Activated T-helper 1 cell treated with anti-CD3 and anti-CD28 coated beads, Interleukin-12 subunit alpha, Interleukin-12 subunit beta, Interleukin-2, Interleukin-4 antibody, amounts not matched to agents 30 ng/mL and 10 ng/mL and 1 ng/mL, durations not matched to agents 14 hours and 24 hours and 36 hours (primary cell): ENCODE data around the gene SLC35E4. TPM values are rescaled to one million over a fixed set of nuclear protein-coding genes. Genes with fewer than 3 reads are reported as not detected.
A peak's percentile ranks its signal among the peaks of the same experiment; 100 is the strongest.
"Not testable (repeated sequence)": the region's sequence is repeated elsewhere in the genome, so short reads cannot be mapped to it uniquely, and the experiment has no call there.

Experiments
- DNase-seq: peaks from one replicate; pipeline ENCODE4 v3.0.0; 2021; ENCODE audit warnings: low spot score
- H3K27ac Mint-ChIP-seq: one replicate; pipeline ENCODE4 v1.8.0; 2021; ENCODE audit warnings: mild to moderate bottlenecking, mixed read lengths
- H3K27me3 Mint-ChIP-seq: one replicate; pipeline ENCODE4 v1.8.0; 2022; ENCODE audit warnings: mild to moderate bottlenecking, moderate library complexity, mixed read lengths; ENCODE audit not compliant: insufficient read depth
- H3K36me3 Mint-ChIP-seq: one replicate; pipeline ENCODE4 v1.8.0; 2021; ENCODE audit warnings: low read depth, mixed read lengths
- H3K4me1 Mint-ChIP-seq: one replicate; pipeline ENCODE4 v1.8.0; 2021; ENCODE audit warnings: low read depth, mixed read lengths
- H3K4me3 Mint-ChIP-seq: one replicate; pipeline ENCODE4 v1.8.0; 2021; ENCODE audit warnings: mild to moderate bottlenecking, moderate library complexity, mixed read lengths
- H3K9me3 Mint-ChIP-seq: one replicate; pipeline ENCODE4 v1.8.0; 2021; ENCODE audit warnings: mixed read lengths
- intact Hi-C: fragments of 100-400 bp; cut with micrococcal nuclease; formaldehyde crosslinking; loops from one replicate; pipeline ENCODE4 v1.15.1; 2024
- total RNA-seq: library from RNA; stranded (reverse); gene quantifications from 2 replicates; pipeline ENCODE4 v1.2.3, GENCODE V29; 2022

SLC35E4 gene
- total RNA-seq, 1 donor from 2014 or later, result 8.2 TPM

GRCh38 chr22:30617819-30618218 lies 17.8 kb upstream of the SLC35E4 start:
- no peaks in the 10 kb centered on the region for H3K4me1 Mint-ChIP-seq
- no peaks in the 10 kb centered on the region for H3K36me3 Mint-ChIP-seq
- no peaks in the 10 kb centered on the region for H3K27me3 Mint-ChIP-seq
- no peak for DNase-seq
- no peak overlapping the region for H3K4me3 Mint-ChIP-seq
- intact Hi-C loops, result no loop called here
- no peaks in the 10 kb centered on the region for H3K9me3 Mint-ChIP-seq
- H3K27ac Mint-ChIP-seq, result no peak overlapping the region

- intact Hi-C loops, DNase-seq, H3K9me3 Mint-ChIP-seq, H3K27me3 Mint-ChIP-seq, H3K36me3 Mint-ChIP-seq, H3K4me1 Mint-ChIP-seq, H3K27ac Mint-ChIP-seq, H3K4me3 Mint-ChIP-seq: not testable (repeated sequence)
Measured at GRCh38 chr22:30619909-30620308, 15.7 kb upstream of the SLC35E4 start.

- no peaks in the 10 kb centered on the region for H3K27me3 Mint-ChIP-seq
Measured at GRCh38 chr22:30626413-30626812, 9.2 kb upstream of the SLC35E4 start.

GRCh38 chr22:30627471-30627870 lies 8.1 kb upstream of the SLC35E4 start:
- DNase-seq, result no peak
- H3K36me3 Mint-ChIP-seq, result no peaks in the 10 kb centered on the region
- H3K27ac Mint-ChIP-seq, result no peak overlapping the region
- H3K27me3 Mint-ChIP-seq, result no peaks in the 10 kb centered on the region
- H3K4me1 Mint-ChIP-seq, result no peaks in the 10 kb centered on the region
- no peak overlapping the region for H3K4me3 Mint-ChIP-seq
- no peaks in the 10 kb centered on the region for H3K9me3 Mint-ChIP-seq
- intact Hi-C loops, result no loop called here

More at GRCh38 chr22:30626413-30626812, 9.2 kb upstream of the SLC35E4 start:
- H3K9me3 Mint-ChIP-seq, result no peaks in the 10 kb centered on the region
- no peaks in the 10 kb centered on the region for H3K36me3 Mint-ChIP-seq
- intact Hi-C loops, result no loop called here
- DNase-seq, result no peak
- H3K4me1 Mint-ChIP-seq, result no peaks in the 10 kb centered on the region
- no peak overlapping the region for H3K4me3 Mint-ChIP-seq
- no peak overlapping the region for H3K27ac Mint-ChIP-seq

GRCh38 chr22:30628491-30628890 lies 7.1 kb upstream of the SLC35E4 start:
- no peaks in the 10 kb centered on the region for H3K36me3 Mint-ChIP-seq
- no peaks in the 10 kb centered on the region for H3K4me1 Mint-ChIP-seq
- intact Hi-C loops, result no loop called here
- H3K9me3 Mint-ChIP-seq, result no peaks in the 10 kb centered on the region
- no peak overlapping the region for H3K4me3 Mint-ChIP-seq
- DNase-seq, result no peak
- H3K27me3 Mint-ChIP-seq, result no peaks in the 10 kb centered on the region
- H3K27ac Mint-ChIP-seq, result no peak overlapping the region

- H3K4me3 Mint-ChIP-seq, DNase-seq, H3K9me3 Mint-ChIP-seq, intact Hi-C loops, H3K27ac Mint-ChIP-seq, H3K27me3 Mint-ChIP-seq, H3K36me3 Mint-ChIP-seq: not testable (repeated sequence)
- H3K4me1 Mint-ChIP-seq, result peaks cover 11% of the 10 kb centered on the region
Measured at GRCh38 chr22:30631469-30631868, 4.1 kb upstream of the SLC35E4 start.

GRCh38 chr22:30634471-30635233 lies 929 bp upstream of the SLC35E4 start:
- Mint-ChIP-seq H3K4me1 (peaks cover 29% of the 10 kb centered on the region), H3K9me3 (no peaks in the 10 kb centered on the region), H3K27me3 (no peaks in the 10 kb centered on the region), H3K36me3 (peaks cover 14% of the 10 kb centered on the region), H3K27ac (peak overlapping the region; percentile 92), H3K4me3 (peak overlapping the region; percentile 85)
- intact Hi-C loops, result loop anchor here (1.0 to 2.0 kb wide), 12 partner anchors 10 to 473 kb away; partner anchors contain the start of genes DUSP18, OSBP2 and SELENOM
- DNase-seq, result peak; percentile 82

GRCh38 chr22:30636226-30637077 lies 871 bp downstream of the SLC35E4 start:
- peaks cover 29% of the 10 kb centered on the region for H3K4me1 Mint-ChIP-seq
- peaks cover 16% of the 10 kb centered on the region for H3K36me3 Mint-ChIP-seq
- no peaks in the 10 kb centered on the region for H3K27me3 Mint-ChIP-seq
- no peaks in the 10 kb centered on the region for H3K9me3 Mint-ChIP-seq
- intact Hi-C loops, result no loop called here
- peak overlapping the region; percentile 85 for H3K4me3 Mint-ChIP-seq
- no peak for DNase-seq
- H3K27ac Mint-ChIP-seq, result peak overlapping the region; percentile 90

- peak overlapping the region; percentile 79 for H3K27ac Mint-ChIP-seq
- no peak for DNase-seq
- intact Hi-C loops, result no loop called here
- no peaks in the 10 kb centered on the region for H3K9me3 Mint-ChIP-seq
- H3K27me3 Mint-ChIP-seq, result no peaks in the 10 kb centered on the region
- peak overlapping the region; percentile 85 for H3K4me3 Mint-ChIP-seq
- H3K4me1 Mint-ChIP-seq, result peaks cover 29% of the 10 kb centered on the region
- peaks cover 16% of the 10 kb centered on the region for H3K36me3 Mint-ChIP-seq
Measured at GRCh38 chr22:30637701-30638114, 2.1 kb downstream of the SLC35E4 start.

GRCh38 chr22:30640361-30640760 lies 4.8 kb downstream of the SLC35E4 start:
- H3K27ac Mint-ChIP-seq, result no peak overlapping the region
- no peaks in the 10 kb centered on the region for H3K27me3 Mint-ChIP-seq
- no peak overlapping the region for H3K4me3 Mint-ChIP-seq
- H3K36me3 Mint-ChIP-seq, result peaks cover 16% of the 10 kb centered on the region
- no peaks in the 10 kb centered on the region for H3K9me3 Mint-ChIP-seq
- no peak for DNase-seq
- peaks cover 40% of the 10 kb centered on the region for H3K4me1 Mint-ChIP-seq
- intact Hi-C loops, result loop anchor here (5.0 kb wide), 1 partner anchor 67 kb away; no protein-coding TSS in a partner anchor

- H3K9me3 Mint-ChIP-seq, result no peaks in the 10 kb centered on the region
- no peak for DNase-seq
- intact Hi-C loops, result loop anchor here (5.0 kb wide), 1 partner anchor 66 kb away; no protein-coding TSS in a partner anchor
- H3K27ac Mint-ChIP-seq, result no peak overlapping the region
- H3K4me3 Mint-ChIP-seq, result no peak overlapping the region
- peaks cover 16% of the 10 kb centered on the region for H3K36me3 Mint-ChIP-seq
- H3K27me3 Mint-ChIP-seq, result no peaks in the 10 kb centered on the region
- peaks cover 40% of the 10 kb centered on the region for H3K4me1 Mint-ChIP-seq
Measured at GRCh38 chr22:30640839-30641430, 5.4 kb downstream of the SLC35E4 start.

- H3K36me3 Mint-ChIP-seq, result peaks cover 16% of the 10 kb centered on the region
- no peak for DNase-seq
- H3K4me3 Mint-ChIP-seq, result peak overlapping the region; percentile 43
- peak overlapping the region; percentile 93 for H3K27ac Mint-ChIP-seq
- H3K4me1 Mint-ChIP-seq, result peaks cover 35% of the 10 kb centered on the region
- H3K27me3 Mint-ChIP-seq, result no peaks in the 10 kb centered on the region
- H3K9me3 Mint-ChIP-seq, result no peaks in the 10 kb centered on the region
- intact Hi-C loops, result loop anchor here (5.0 kb wide), 1 partner anchor 64 kb away; no protein-coding TSS in a partner anchor
Measured at GRCh38 chr22:30643055-30643875, 7.7 kb downstream of the SLC35E4 start.
